H1 (cell line): ENCODE data around the gene OR56A5. TPM values are rescaled to one million over a fixed set of nuclear protein-coding genes. Genes with fewer than 3 reads are reported as not detected.
"Not testable (repeated sequence)": the region's sequence is repeated elsewhere in the genome, so short reads cannot be mapped to it uniquely, and the experiment has no call there.

Experiments
- CTCF ChIA-PET: fragments of 300-600 bp; sonication (Branson Sonifier 250); formaldehyde crosslinking; loops from one replicate; lab custom pipeline; 2021; ENCODE audit not compliant: partially characterized antibody; lab: Charles Lee
- POLR2A ChIA-PET: fragments of 300-600 bp; sonication (Branson Sonifier 250); formaldehyde crosslinking; loops from one replicate; lab custom pipeline; 2021; ENCODE audit warnings: inconsistent platforms; ENCODE audit not compliant: partially characterized antibody; lab: Charles Lee
- DNase-seq, 2 experiments: peaks; one replicate each; pipeline versions ENCODE4 v3.0.0 to v3.0.0-alpha.2; 2010 to 2022; ENCODE audit warnings: low spot score in 2 of 2, low read depth in 1 of 2, mixed read lengths in 1 of 2
- FAIRE-seq: peaks from 2 replicates; lab custom pipeline; 2011; peaks lifted over from hg19 to GRCh38; lab: Jason Lieb, UNC
- H2AFZ ChIP-seq: 2 replicates; pipeline ENCODE4 v1.8.1; 2012; ENCODE audit warnings: low read length, inconsistent platforms
- H2AK5ac ChIP-seq: 2 replicates; pipeline ENCODE4 v1.6.1; 2013; ENCODE audit warnings: low read depth, low read length
- H2BK120ac ChIP-seq: replicated peaks from 2 replicates; pipeline ENCODE3; 2013; ENCODE audit warnings: low read depth, low read length, inconsistent platforms
- H2BK12ac ChIP-seq: 2 replicates; pipeline ENCODE4 v1.6.1; 2013; ENCODE audit warnings: low read depth, low read length
- H2BK15ac ChIP-seq: 2 replicates; pipeline ENCODE4 v1.6.1; 2013; ENCODE audit warnings: low read length
- H2BK20ac ChIP-seq: 2 replicates; pipeline ENCODE4 v1.6.1; 2013; ENCODE audit warnings: low read length
- H2BK5ac ChIP-seq: 2 replicates; pipeline ENCODE4 v1.6.1; 2013; ENCODE audit warnings: low read depth, low read length
- H3K14ac ChIP-seq: 2 replicates; pipeline ENCODE4 v1.6.1; 2013; ENCODE audit warnings: inconsistent platforms; ENCODE audit not compliant: insufficient read length
- H3K18ac ChIP-seq: 2 replicates; pipeline ENCODE4 v1.6.1; 2013; ENCODE audit warnings: low read length; ENCODE audit errors: extremely low read depth
- H3K23ac ChIP-seq: 2 replicates; pipeline ENCODE4 v1.6.1; 2013; ENCODE audit warnings: inconsistent platforms; ENCODE audit not compliant: insufficient read length
- H3K23me2 ChIP-seq: 2 replicates; pipeline ENCODE4 v1.6.1; 2013; ENCODE audit warnings: low read depth, low read length
- H3K27ac ChIP-seq: 2 replicates; pipeline ENCODE4 v1.6.1; 2011; ENCODE audit warnings: low read depth, low read length, inconsistent platforms
- H3K27me3 ChIP-seq, 4 experiments: replicated peaks in 1 of 4; 1 replicate in 1 of 4; 2 replicates in 3 of 4; pipeline versions ENCODE4 v1.6.1 to v1.8.1; 2011 to 2013; ENCODE audit warnings: low read length in 3 of 4, mild to moderate bottlenecking in 3 of 4, inconsistent platforms in 2 of 4, mixed read lengths in 2 of 4, moderate library complexity in 1 of 4; ENCODE audit not compliant: control insufficient read depth in 3 of 4, insufficient read depth in 3 of 4; ENCODE audit errors: extremely low read depth in 1 of 4
- H3K36me3 ChIP-seq, 4 experiments: 2 replicates each; pipeline versions ENCODE4 v1.6.1 to v1.8.1; 2011 to 2013; ENCODE audit warnings: mild to moderate bottlenecking in 4 of 4, low read length in 3 of 4, moderate library complexity in 2 of 4, control low read depth in 1 of 4, inconsistent platforms in 1 of 4; ENCODE audit not compliant: insufficient read depth in 4 of 4, control insufficient read depth in 2 of 4
- H3K4ac ChIP-seq: replicated peaks from 2 replicates; pipeline ENCODE3; 2013; ENCODE audit warnings: low read length, low read depth, mixed read lengths, inconsistent platforms; ENCODE audit not compliant: insufficient read length
- H3K4me1 ChIP-seq, 4 experiments: replicated peaks in 1 of 4; 1 replicate in 1 of 4; 2 replicates in 3 of 4; pipeline versions ENCODE4 v1.6.1 to v1.8.1; 2011 to 2013; ENCODE audit warnings: low read length in 3 of 4, inconsistent platforms in 2 of 4, mixed read lengths in 1 of 4; ENCODE audit not compliant: insufficient read depth in 4 of 4, control insufficient read depth in 3 of 4
- H3K4me2 ChIP-seq, 2 experiments: 2 replicates each; pipeline versions ENCODE4 v1.6.1 to v1.8.1; 2011 to 2013; ENCODE audit warnings: low read depth in 2 of 2, low read length in 2 of 2, control low read depth in 1 of 2, inconsistent platforms in 1 of 2, mild to moderate bottlenecking in 1 of 2; ENCODE audit not compliant: insufficient read depth in 1 of 2
- H3K4me3 ChIP-seq, 4 experiments: fragments of 200-600, 300-600 bp in 1 of 4; sonication (generic), shearing (Covaris generic), sonication (Bioruptor Twin) in 1 of 4; 2 replicates each; pipeline versions ENCODE4 v1.5.1 to v1.8.1; 2011 to 2016; ENCODE audit warnings: low read length in 4 of 4, low read depth in 3 of 4, control low read depth in 2 of 4, inconsistent platforms in 2 of 4, mild to moderate bottlenecking in 2 of 4, mixed read lengths in 1 of 4, moderate library complexity in 1 of 4; ENCODE audit not compliant: insufficient read depth in 2 of 4; ENCODE audit errors: extremely low read depth in 1 of 4
- H3K56ac ChIP-seq: replicated peaks from 2 replicates; pipeline ENCODE3; 2013; ENCODE audit warnings: low read depth, mild to moderate bottlenecking, mixed read lengths, low read length, inconsistent platforms; ENCODE audit not compliant: insufficient read length
- H3K79me1 ChIP-seq: 2 replicates; pipeline ENCODE4 v1.6.1; 2013; ENCODE audit warnings: low read depth, low read length, control low read depth
- H3K79me2 ChIP-seq, 2 experiments: 2 replicates each; pipeline versions ENCODE4 v1.6.1 to v1.8.1; 2012 to 2013; ENCODE audit warnings: low read length in 2 of 2, mild to moderate bottlenecking in 2 of 2, inconsistent platforms in 1 of 2; ENCODE audit not compliant: insufficient read depth in 2 of 2, control insufficient read depth in 1 of 2
- H3K9ac ChIP-seq, 4 experiments: replicated peaks in 1 of 4; 1 replicate in 1 of 4; 2 replicates in 3 of 4; pipeline versions ENCODE4 v1.6.1 to v1.8.1; 2011 to 2013; ENCODE audit warnings: low read depth in 3 of 4, low read length in 3 of 4, control low read depth in 2 of 4, mild to moderate bottlenecking in 2 of 4, moderate library complexity in 2 of 4, inconsistent platforms in 1 of 4; ENCODE audit errors: extremely low read depth in 1 of 4
- H3K9me3 ChIP-seq, 2 experiments: 2 replicates each; pipeline versions ENCODE4 v1.6.1 to v1.8.1; 2012 to 2013; ENCODE audit warnings: mild to moderate bottlenecking in 2 of 2, moderate library complexity in 2 of 2, control low read depth in 1 of 2, inconsistent platforms in 1 of 2, low read depth in 1 of 2, low read length in 1 of 2, mixed read lengths in 1 of 2; ENCODE audit not compliant: insufficient read depth in 2 of 2
- H4K20me1 ChIP-seq, 2 experiments: replicated peaks in 1 of 2; 2 replicates each; pipeline versions ENCODE3 to v1.8.1; 2011 to 2013; ENCODE audit warnings: inconsistent platforms in 2 of 2, low read length in 2 of 2, mild to moderate bottlenecking in 1 of 2; ENCODE audit not compliant: insufficient read depth in 2 of 2, control insufficient read depth in 1 of 2
- H4K5ac ChIP-seq: 2 replicates; pipeline ENCODE4 v1.6.1; 2013; ENCODE audit warnings: low read length, low read depth, mixed read lengths, inconsistent platforms; ENCODE audit not compliant: insufficient read length
- H4K8ac ChIP-seq: 2 replicates; pipeline ENCODE4 v1.8.0; 2013; ENCODE audit warnings: mild to moderate bottlenecking, moderate library complexity, low read length, inconsistent platforms; ENCODE audit not compliant: insufficient read depth; ENCODE audit errors: extremely low read depth
- H4K91ac ChIP-seq: replicated peaks from 2 replicates; pipeline ENCODE3; 2013; ENCODE audit warnings: low read length, mixed read lengths, inconsistent platforms; ENCODE audit not compliant: insufficient read length
- POLR2A ChIP-seq, 2 experiments: IDR thresholded peaks; 1 replicate in 1 of 2; 2 replicates in 1 of 2; pipeline ENCODE4 v1.6.1; 2011; ENCODE audit warnings: low read depth in 2 of 2, low read length in 2 of 2, mild to moderate bottlenecking in 2 of 2; ENCODE audit errors: control extremely low read depth in 1 of 2
- RAD21 ChIP-seq, 2 experiments: IDR thresholded peaks in 1 of 2; conservative IDR thresholded peaks in 1 of 2; 2 replicates each; pipeline ENCODE4 v1.6.1; 2011; ENCODE audit warnings: low read depth in 2 of 2, low read length in 2 of 2, improper control_type of control experiment in 1 of 2, inconsistent platforms in 1 of 2, mild to moderate bottlenecking in 1 of 2, moderate library complexity in 1 of 2
- SP2 ChIP-seq: IDR thresholded peaks from 2 replicates; pipeline ENCODE4 v1.6.1; 2012; ENCODE audit warnings: mild to moderate bottlenecking, low read length, inconsistent platforms
- TAF1 ChIP-seq: IDR thresholded peaks from 2 replicates; pipeline ENCODE4 v1.6.1; 2011; ENCODE audit warnings: mild to moderate bottlenecking, low read depth, low read length
- TEAD4 ChIP-seq: IDR thresholded peaks from 2 replicates; pipeline ENCODE4 v1.6.1; 2012; ENCODE audit warnings: low read depth, low read length, inconsistent platforms, mixed read lengths
- WGBS, 2 experiments: shearing (Covaris generic) in 1 of 2; methylation state at CpG; one replicate each; pipeline versions ENCODE4 v1.1.6 to v1.1.7; 2013 to 2015; ENCODE audit warnings: low lambda C conversion rate in 2 of 2, mixed read lengths in 2 of 2, inconsistent platforms in 1 of 2, low coverage in 1 of 2, missing lambda C conversion rate in 1 of 2; ENCODE audit not compliant: insufficient replicate concordance in 2 of 2, insufficient coverage in 1 of 2, insufficient read length in 1 of 2; ENCODE audit errors: extremely low coverage in 1 of 2, missing lambda C conversion rate in 1 of 2; 5-methylcytosine and 5-hydroxymethylcytosine counted together
- polyA plus RNA-seq, 7 experiments: library from polyadenylated mRNA; depleted of rRNA in 3 of 7; stranded (reverse) in 5 of 7; unstranded in 2 of 7; fragments of >200 nt in 5 of 7; fragments of 200-250 nt in 2 of 7; gene quantifications; 1 replicate in 5 of 7; 2 replicates in 1 of 7; 4 replicates in 1 of 7; pipeline versions ENCODE4 v1.2.1 to v1.2.3, GENCODE V29; 2011 to 2013; ENCODE audit warnings: missing spikeins in 2 of 7, mixed read lengths in 2 of 7
- total RNA-seq: library from RNA; stranded (reverse); fragmentation: NEBNext Ultra II Directional; extraction: Animal tissue kit (Norgen Biotek cat#: 25700); gene quantifications from 2 replicates; pipeline ENCODE4 v1.2.1, GENCODE V29; 2021

OR56A5 gene
- total and polyA plus RNA-seq, 2 of the 8 experiments (the other 6 are each of a cell fraction or from before 2014, with no cell fraction given), result 0.14 TPM; not detected in 1

- TF ChIP-seq RAD21 (IDR thresholded peaks at IDR 0.05 in 1 of 2, conservative IDR thresholded peaks at IDR 0.05 in 1 of 2; ENCODE audit: low read depth in 2 of 2, low read length in 2 of 2), result no peak
- no peak for TF ChIP-seq TEAD4
- no peak for TF ChIP-seq TAF1
- TF ChIP-seq SP2, result no peak
- no peak for TF ChIP-seq POLR2A (IDR thresholded peaks at IDR 0.05; ENCODE audit: control extremely low read depth in 1 of 2, low read depth in 2 of 2, low read length in 2 of 2)
Measured at GRCh38 chr11:5966958-5967357, 1.3 kb downstream of the OR56A5 start (continued).

- POLR2A ChIA-PET, H2BK15ac ChIP-seq, H3K9ac ChIP-seq, H3K27ac ChIP-seq, H3K4me3 ChIP-seq, H3K18ac ChIP-seq, H3K4ac ChIP-seq, H3K23ac ChIP-seq, H4K20me1 ChIP-seq, H3K36me3 ChIP-seq, H3K79me2 ChIP-seq, DNase-seq, H3K56ac ChIP-seq, H4K8ac ChIP-seq, H3K4me2 ChIP-seq, H3K14ac ChIP-seq, H3K27me3 ChIP-seq, H2BK120ac ChIP-seq, H2BK20ac ChIP-seq, H2AFZ ChIP-seq, H3K4me1 ChIP-seq, H3K79me1 ChIP-seq, H2AK5ac ChIP-seq, H2BK12ac ChIP-seq, H4K91ac ChIP-seq, H4K5ac ChIP-seq, CTCF ChIA-PET, FAIRE-seq, H3K23me2 ChIP-seq, H2BK5ac ChIP-seq: not testable (repeated sequence)
- H3K9me3 ChIP-seq, result peaks cover 11 to 14% of the 10 kb centered on the region in 2 experiments; a peak in 3 of 4 replicates
- WGBS, 2 experiments, result 91% methylated on average over 21 of the region's 40 CpGs; no CpG with 5 or more reads in 1 of the 2 experiments
Measured at GRCh38 chr11:5960704-5961320, 7.5 kb downstream of the OR56A5 start.
